ENCODE measurements around the gene OGFR. TPM values are rescaled to one million over a fixed set of nuclear protein-coding genes. Genes with fewer than 3 reads are reported as not detected.

The OGFR gene
- total and polyA plus RNA-seq, 2 donors (not counting 1 experiment from before 2014, with no cell fraction given) = 71.7 to 102 TPM

- Histone ChIP-seq H3K79me2 (ENCODE audit: control insufficient read depth, insufficient read depth, low read length) (no peaks in the 10 kb centered on the region), H3K4me1 (ENCODE audit: control insufficient read depth in 2 of 2, insufficient read depth in 2 of 2, low read length in 2 of 2) (no peaks in the 10 kb centered on the region), H4K20me1 (ENCODE audit: control insufficient read depth, insufficient read depth, low read length, poor library complexity, severe bottlenecking) (no peaks in the 10 kb centered on the region), H3K9ac (ENCODE audit: low read length) (no peak overlapping the region), H2AFZ (ENCODE audit: insufficient read depth, low read depth, low read length, poor library complexity, severe bottlenecking) (no peak overlapping the region), H3K9me3 (ENCODE audit: control extremely low read depth in 1 of 3, control insufficient read depth in 2 of 3, insufficient read depth in 1 of 3, low read length in 2 of 3) (peaks cover 0 to 5% (median 0%) of the 10 kb centered on the region in 3 donors), H3K27me3 (replicated peaks in 1 of 4; ENCODE audit: control extremely low read depth in 1 of 4, control insufficient read depth in 3 of 4, insufficient read depth in 4 of 4, low read length in 3 of 4) (no peaks in the 10 kb centered on the region), H3K4me3 (ENCODE audit: control extremely low read depth in 1 of 5, extremely low read depth in 1 of 5, insufficient read depth in 1 of 5, low read depth in 2 of 5, low read length in 4 of 5) (no peak overlapping the region), H3K4me2 (replicated peaks; ENCODE audit: low read depth, low read length, poor library complexity, severe bottlenecking) (no peak overlapping the region), H3K36me3 (replicated peaks in 1 of 2; ENCODE audit: control extremely low read depth in 1 of 2, control insufficient read depth in 1 of 2, extremely low read depth in 1 of 2, insufficient read depth in 2 of 2, low read length in 1 of 2) (no peaks in the 10 kb centered on the region), H3K27ac (ENCODE audit: low read length in 2 of 2) (no peak overlapping the region)
- Mint-ChIP-seq H3K9me3 (ENCODE audit: insufficient read depth) (no peaks in the 10 kb centered on the region), H3K27ac (no peak overlapping the region), H3K4me3 (no peak overlapping the region), H3K27me3 (peaks cover 6% of the 10 kb centered on the region), H3K4me1 (no peaks in the 10 kb centered on the region)
- ATAC-seq (ENCODE audit: low read depth) = no peak
- intact Hi-C loops (cut with micrococcal nuclease) = no loop called here
- POLR2A ChIA-PET = no interaction called here
- TF ChIP-seq CTCF (IDR thresholded peaks at IDR 0.05) = no peak
- no peak for TF ChIP-seq EZH2 (IDR thresholded peaks at IDR 0.05; ENCODE audit: borderline replicate concordance, insufficient read depth, low read depth, low read length, poor library complexity, severe bottlenecking)
- CTCF ChIA-PET = no interaction called here
- WGBS (ENCODE audit: insufficient coverage) = 100% methylated on average over 2 of the region's 10 CpGs
- no peak for DNase-seq
These were observed 38.6 kb upstream of the OGFR start for GRCh38 chr20:62766071-62766450.

- Histone ChIP-seq H3K79me2 (ENCODE audit: control insufficient read depth, insufficient read depth, low read length) (no peaks in the 10 kb centered on the region), H3K4me1 (ENCODE audit: control insufficient read depth in 2 of 2, insufficient read depth in 2 of 2, low read length in 2 of 2) (no peaks in the 10 kb centered on the region), H3K4me3 (ENCODE audit: control extremely low read depth in 1 of 5, extremely low read depth in 1 of 5, insufficient read depth in 1 of 5, low read depth in 2 of 5, low read length in 4 of 5) (no peak overlapping the region), H3K27me3 (replicated peaks in 1 of 4; ENCODE audit: control extremely low read depth in 1 of 4, control insufficient read depth in 3 of 4, insufficient read depth in 4 of 4, low read length in 3 of 4) (no peaks in the 10 kb centered on the region), H3K36me3 (replicated peaks in 1 of 2; ENCODE audit: control extremely low read depth in 1 of 2, control insufficient read depth in 1 of 2, extremely low read depth in 1 of 2, insufficient read depth in 2 of 2, low read length in 1 of 2) (no peaks in the 10 kb centered on the region), H4K20me1 (ENCODE audit: control insufficient read depth, insufficient read depth, low read length, poor library complexity, severe bottlenecking) (no peaks in the 10 kb centered on the region), H3K9me3 (ENCODE audit: control extremely low read depth in 1 of 3, control insufficient read depth in 2 of 3, insufficient read depth in 1 of 3, low read length in 2 of 3) (peaks cover 0 to 5% (median 0%) of the 10 kb centered on the region in 3 donors), H3K9ac (ENCODE audit: low read length) (no peak overlapping the region), H3K27ac (ENCODE audit: low read length in 2 of 2) (no peak overlapping the region), H3K4me2 (replicated peaks; ENCODE audit: low read depth, low read length, poor library complexity, severe bottlenecking) (no peak overlapping the region), H2AFZ (ENCODE audit: insufficient read depth, low read depth, low read length, poor library complexity, severe bottlenecking) (no peak overlapping the region)
- ChIA-PET CTCF (no interaction called here), POLR2A (no interaction called here)
- H3K9me3 Mint-ChIP-seq (ENCODE audit: insufficient read depth) = no peaks in the 10 kb centered on the region
- 82% methylated on average over 13 of the region's 16 CpGs for WGBS (ENCODE audit: insufficient coverage)
- DNase-seq (no peak), ATAC-seq (ENCODE audit: low read depth) (no peak)
- H3K27me3 Mint-ChIP-seq = peaks cover 6% of the 10 kb centered on the region
- no peaks in the 10 kb centered on the region for H3K4me1 Mint-ChIP-seq
- H3K27ac Mint-ChIP-seq = no peak overlapping the region
- TF ChIP-seq CTCF (IDR thresholded peaks at IDR 0.05) (no peak), EZH2 (IDR thresholded peaks at IDR 0.05; ENCODE audit: borderline replicate concordance, insufficient read depth, low read depth, low read length, poor library complexity, severe bottlenecking) (no peak)
- intact Hi-C loops (cut with micrococcal nuclease) = no loop called here
- no peak overlapping the region for H3K4me3 Mint-ChIP-seq
These were observed 37.9 kb upstream of the OGFR start for GRCh38 chr20:62766716-62767115.

Measured in B cell (primary cell).